Lung (tissue), 12 donors: Measurements from ENCODE around the gene DNASE2. TPM values are rescaled to one million over a fixed set of nuclear protein-coding genes. Genes with fewer than 3 reads are reported as not detected.

Experiments
- ATAC-seq: fragments of 200-7000 bp; cut with Tn5 transposase; one replicate; pipeline ENCODE4 v1.9.1; 2020; ENCODE audit warnings: moderate number of reproducible peaks; ENCODE audit not compliant: insufficient read depth, low FRiP score
- DNase-seq, 3 donors: peaks; one replicate each; pipeline ENCODE4 v3.0.0-alpha.2; 2013 to 2017
- H3K27ac ChIP-seq, 2 donors: one replicate each; pipeline ENCODE4 v1.5.1; 2013; ENCODE audit warnings: mild to moderate bottlenecking in 2 of 2, moderate library complexity in 2 of 2, control low read depth in 1 of 2, inconsistent platforms in 1 of 2, low read depth in 1 of 2, low read length in 1 of 2
- H3K27me3 ChIP-seq, 3 donors: one replicate each; pipeline ENCODE4 v1.5.1; 2013; ENCODE audit warnings: low read length in 2 of 3; ENCODE audit not compliant: control insufficient read depth in 3 of 3, insufficient read depth in 3 of 3
- H3K36me3 ChIP-seq, 4 donors: one replicate each; pipeline ENCODE4 v1.5.1; 2013; ENCODE audit warnings: low read length in 4 of 4, mild to moderate bottlenecking in 1 of 4, moderate library complexity in 1 of 4; ENCODE audit not compliant: control insufficient read depth in 4 of 4, insufficient read depth in 4 of 4
- H3K4me1 ChIP-seq, 5 donors: one replicate each; pipeline ENCODE4 v1.5.1; 2013; ENCODE audit warnings: low read length in 5 of 5, mild to moderate bottlenecking in 2 of 5, moderate library complexity in 1 of 5; ENCODE audit not compliant: control insufficient read depth in 5 of 5, insufficient read depth in 5 of 5
- H3K4me3 ChIP-seq: one replicate; pipeline ENCODE4 v1.5.1; 2013; ENCODE audit warnings: mild to moderate bottlenecking, control low read depth, moderate library complexity
- H3K9ac ChIP-seq, 2 donors: one replicate each; pipeline ENCODE4 v1.5.1; 2013; ENCODE audit warnings: low read length in 2 of 2, control low read depth in 1 of 2; ENCODE audit not compliant: insufficient read depth in 1 of 2
- H3K9me3 ChIP-seq, 4 donors: one replicate each; pipeline ENCODE4 v1.5.1; 2013; ENCODE audit warnings: low read length in 3 of 4, mild to moderate bottlenecking in 1 of 4, moderate library complexity in 1 of 4; ENCODE audit not compliant: control insufficient read depth in 4 of 4, insufficient read depth in 3 of 4
- WGBS, 2 donors: extraction: QIAGEN DNeasy Blood & Tissue Kit; methylation state at CpG; one replicate each; pipeline ENCODE4 v1.1.7; 2013; 5-methylcytosine and 5-hydroxymethylcytosine counted together
- polyA plus RNA-seq, 2 donors: library from polyadenylated mRNA; stranded (reverse); fragments of 200-250 nt; gene quantifications; one replicate each; pipeline ENCODE4 v1.2.1, GENCODE V29; 2013
- total RNA-seq, 2 donors: library from RNA; depleted of rRNA in 1 of 2; stranded (reverse); fragments of >200 nt in 1 of 2; gene quantifications; one replicate each; pipeline ENCODE4 v1.2.1, GENCODE V29; 2014 to 2021
- TF ChIP-seq, protein P1 (sequence below): IDR thresholded peaks from 2 replicates; pipeline ENCODE4 v1.5.1; 2012; ENCODE audit warnings: mild to moderate bottlenecking; ENCODE audit errors: control extremely low read depth, extremely low read depth
- donor health status: control.
- donor health status: control.
- donor health status: Bipolar disorder and iron deficiency.
- donor health status: healthy.
- donor health status: DM: yes; HTN: yes; CAD: no.

Gene DNASE2
- total and polyA plus RNA-seq, 4 donors, result 31.2 to 72.3 (median 50.1) TPM

DNA sequence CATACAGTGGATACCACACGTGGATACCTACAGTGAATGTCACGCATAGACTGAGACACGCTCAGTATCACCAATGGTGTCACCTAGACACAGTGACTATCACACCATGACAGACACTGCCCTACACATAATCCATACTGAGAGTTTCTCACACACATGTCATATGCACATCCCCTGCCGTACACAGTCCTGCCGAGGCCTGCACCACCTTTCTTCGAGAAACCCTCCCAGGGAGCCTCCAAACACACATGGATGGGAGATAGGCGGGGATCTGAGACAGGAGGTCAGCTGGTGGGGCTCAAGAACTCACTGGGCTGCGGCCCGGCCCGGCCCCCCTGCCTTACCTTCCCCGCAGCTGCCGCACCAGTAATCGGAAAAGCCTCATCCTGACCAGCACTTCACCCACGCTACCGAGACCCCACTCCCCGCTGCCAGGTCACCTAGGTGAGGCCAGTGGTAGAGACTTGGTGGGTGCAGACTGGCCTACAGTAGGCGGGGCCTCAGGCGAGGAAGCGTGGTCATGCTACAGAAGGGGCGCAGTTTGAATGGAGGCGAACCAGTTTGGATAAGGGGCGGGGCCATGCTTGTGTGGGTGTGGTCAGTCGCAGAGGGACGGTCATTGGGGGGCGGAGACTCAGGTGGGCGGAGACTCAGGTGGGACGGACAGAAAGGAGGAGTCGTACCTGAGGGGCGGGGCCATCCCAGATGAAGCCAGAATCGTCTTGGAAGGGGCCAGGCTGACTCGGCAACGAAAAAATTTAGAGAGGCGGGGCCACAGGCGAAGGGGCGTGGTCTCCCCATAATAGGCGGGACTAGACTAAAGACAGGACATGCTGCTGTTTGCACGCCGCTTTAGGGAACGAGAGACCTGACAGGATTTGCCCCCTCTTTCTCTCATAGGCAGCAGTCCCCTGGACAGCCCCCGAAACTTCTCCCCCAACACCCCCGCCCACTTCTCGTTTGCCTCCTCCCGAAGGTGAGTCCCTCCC is 40.9 kb downstream of the DNASE2 start:
- H3K4me1 ChIP-seq, result peaks cover 0 to 9% (median 0%) of the 10 kb centered on the region in 5 donors
- ATAC-seq (peak; percentile 63), DNase-seq (peak; percentile 42 to 83 (median 45))
- no peaks in the 10 kb centered on the region for H3K36me3 ChIP-seq
- peaks cover 0 to 58% (median 52%) of the 10 kb centered on the region in 3 donors for H3K27me3 ChIP-seq
- no peak overlapping the region for H3K9ac ChIP-seq
- TF ChIP-seq, protein P1, sequence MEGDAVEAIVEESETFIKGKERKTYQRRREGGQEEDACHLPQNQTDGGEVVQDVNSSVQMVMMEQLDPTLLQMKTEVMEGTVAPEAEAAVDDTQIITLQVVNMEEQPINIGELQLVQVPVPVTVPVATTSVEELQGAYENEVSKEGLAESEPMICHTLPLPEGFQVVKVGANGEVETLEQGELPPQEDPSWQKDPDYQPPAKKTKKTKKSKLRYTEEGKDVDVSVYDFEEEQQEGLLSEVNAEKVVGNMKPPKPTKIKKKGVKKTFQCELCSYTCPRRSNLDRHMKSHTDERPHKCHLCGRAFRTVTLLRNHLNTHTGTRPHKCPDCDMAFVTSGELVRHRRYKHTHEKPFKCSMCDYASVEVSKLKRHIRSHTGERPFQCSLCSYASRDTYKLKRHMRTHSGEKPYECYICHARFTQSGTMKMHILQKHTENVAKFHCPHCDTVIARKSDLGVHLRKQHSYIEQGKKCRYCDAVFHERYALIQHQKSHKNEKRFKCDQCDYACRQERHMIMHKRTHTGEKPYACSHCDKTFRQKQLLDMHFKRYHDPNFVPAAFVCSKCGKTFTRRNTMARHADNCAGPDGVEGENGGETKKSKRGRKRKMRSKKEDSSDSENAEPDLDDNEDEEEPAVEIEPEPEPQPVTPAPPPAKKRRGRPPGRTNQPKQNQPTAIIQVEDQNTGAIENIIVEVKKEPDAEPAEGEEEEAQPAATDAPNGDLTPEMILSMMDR, result no peak
- H3K9me3 ChIP-seq, result peaks cover 0 to 5% (median 0%) of the 10 kb centered on the region in 4 donors
- no peak overlapping the region for H3K4me3 ChIP-seq
- WGBS, 2 donors, result 23 to 28% methylated on average over 43 of the region's 43 CpGs
- no peak overlapping the region for H3K27ac ChIP-seq

DNA sequence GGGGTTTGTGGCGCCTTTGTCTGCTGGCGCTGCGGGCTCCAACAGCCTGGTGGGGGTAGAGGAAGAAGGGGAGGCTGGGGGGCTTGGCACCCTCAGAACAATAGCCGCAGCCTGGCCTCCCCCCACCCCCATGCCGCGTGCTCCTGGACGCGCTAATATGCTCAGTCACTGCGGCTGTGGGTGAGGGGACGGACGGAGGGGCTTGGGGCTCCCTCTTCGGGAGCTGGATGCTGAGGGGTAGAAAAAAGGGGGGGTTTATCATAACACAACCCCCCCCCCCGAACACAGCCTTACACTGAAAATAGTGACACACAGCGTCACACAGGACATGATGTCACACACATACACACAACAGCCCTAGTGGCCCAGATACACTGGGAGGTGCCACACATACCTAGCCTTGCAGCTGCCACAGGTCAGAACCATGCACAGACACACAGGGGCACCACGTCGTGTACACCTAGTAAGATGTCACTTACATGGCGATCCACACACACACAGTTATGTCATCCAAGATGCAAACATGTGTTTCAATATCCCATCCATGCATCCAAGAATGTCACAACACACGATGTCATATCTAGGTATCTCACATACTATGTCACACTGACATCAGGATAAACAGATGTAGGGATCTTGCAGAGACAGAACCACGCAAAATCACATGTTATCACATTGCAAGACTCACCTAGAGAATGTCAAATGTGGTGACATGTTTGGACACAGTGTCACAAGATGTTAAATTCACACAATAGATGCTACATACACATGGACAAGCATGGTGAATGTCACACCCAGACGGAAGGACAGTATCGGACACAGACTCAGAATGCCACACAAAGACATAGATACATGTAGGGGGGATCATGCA is 42.1 kb downstream of the DNASE2 start:
- Histone ChIP-seq H3K4me1 (peaks cover 0 to 12% (median 0%) of the 10 kb centered on the region in 5 donors), H3K9ac (no peak overlapping the region), H3K27ac (no peak overlapping the region), H3K36me3 (no peaks in the 10 kb centered on the region), H3K9me3 (peaks cover 0 to 8% (median 0%) of the 10 kb centered on the region in 4 donors), H3K27me3 (peaks cover 0 to 71% (median 64%) of the 10 kb centered on the region in 3 donors), H3K4me3 (no peak overlapping the region)
- ATAC-seq, result no peak
- 20 to 23% methylated on average over 20 to 21 of the region's 21 CpGs for WGBS, 2 donors
- DNase-seq, result no peak
- TF ChIP-seq, protein P1, result no peak

DNA sequence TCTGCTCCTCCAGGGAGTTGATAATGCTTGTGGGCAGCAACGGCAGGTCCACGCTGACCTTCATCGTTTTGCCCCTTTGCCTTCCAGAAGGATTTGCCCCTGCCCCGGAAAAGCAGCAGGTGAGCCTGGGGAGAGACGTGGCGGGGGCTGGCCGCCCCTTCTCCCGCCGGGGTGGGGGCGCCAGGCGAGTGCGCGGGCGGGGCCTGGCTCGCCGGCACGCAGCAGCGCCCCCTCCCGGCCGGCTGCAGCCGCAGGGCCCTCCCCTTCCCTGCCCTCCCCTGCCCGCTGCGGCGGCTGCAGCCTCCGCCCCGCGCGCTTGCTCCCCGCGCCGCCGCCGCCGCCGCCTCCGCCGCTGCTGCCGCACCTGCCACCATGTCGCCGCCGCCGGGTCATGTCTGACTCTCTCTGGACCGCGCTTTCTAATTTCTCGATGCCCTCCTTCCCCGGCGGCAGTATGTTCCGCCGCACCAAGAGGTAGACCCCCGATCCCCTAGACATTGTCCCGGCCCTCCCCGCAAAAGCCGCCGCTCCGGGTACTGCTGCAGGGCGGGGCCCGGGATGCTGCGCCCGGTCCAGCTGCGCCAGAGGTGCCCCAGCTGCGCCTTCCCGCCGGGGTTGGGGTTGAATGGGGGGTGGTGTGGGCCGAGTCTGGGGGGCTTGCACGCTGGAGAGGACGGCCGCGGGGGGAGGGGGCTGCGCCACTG is 42.9 kb downstream of the DNASE2 start, which contains the start of gene MAST1:
TSS of gene MAST1 (plus strand) at position 334 of the 704 bp plus-strand sequence. CDS start at position 392, 58 bp downstream.
- ATAC-seq (no peak), DNase-seq (peak in 1 of 3 donors; percentile 22)
- 1% methylated on average over 50 to 69 of the region's 69 CpGs for WGBS, 2 donors
- H3K36me3 ChIP-seq, result no peaks in the 10 kb centered on the region
- peaks cover 0 to 72% (median 67%) of the 10 kb centered on the region in 3 donors for H3K27me3 ChIP-seq
- H3K9me3 ChIP-seq, result peaks cover 0 to 8% (median 0%) of the 10 kb centered on the region in 4 donors
- TF ChIP-seq, protein P1, result peak; percentile 5
- no peak within 1 kb of the TSS for H3K27ac ChIP-seq
- no peak within 1 kb of the TSS for H3K4me3 ChIP-seq
- no peak within 1 kb of the TSS for H3K9ac ChIP-seq
- H3K4me1 ChIP-seq, result peaks cover 0 to 12% (median 0%) of the 10 kb centered on the region in 5 donors
